ENCODE data around the gene JAGN1.

JAGN1 gene

GRCh38 chr3:9879830-9880549 lies 10.4 kb upstream of the JAGN1 start, which contains the start of gene CIDEC:
CIDEC (minus strand) TSS chr3:9880253; CDS start chr3:9878486, 1,767 bp downstream.
- H3K9me2 ChIP-seq (replicated peaks; ENCODE audit: insufficient read depth, low read length) = no peaks in the 10 kb centered on the region
- H3K27me3 ChIP-seq (ENCODE audit: low read length) = no peaks in the 10 kb centered on the region
- no peaks in the 10 kb centered on the region for H3K79me2 ChIP-seq (ENCODE audit: insufficient read depth, low read length)
- no peaks in the 10 kb centered on the region for H3K9me3 ChIP-seq (ENCODE audit: insufficient read depth, low read length)
- H4K20me1 ChIP-seq (ENCODE audit: low read depth, low read length) = no peaks in the 10 kb centered on the region
- H2AFZ ChIP-seq (ENCODE audit: low read depth, low read length, severe bottlenecking) = no peak within 1 kb of the TSS
- TF ChIP-seq EZH2phosphoT487 (conservative IDR thresholded peaks at IDR 0.05; ENCODE audit: low read length) = no peak
- TF ChIP-seq CTCF (IDR thresholded peaks at IDR 0.05; ENCODE audit: insufficient read depth, low read length, poor library complexity, severe bottlenecking) = no peak
- H3K27ac ChIP-seq (ENCODE audit: low read depth, low read length) = no peak within 1 kb of the TSS
- H3K36me3 ChIP-seq (ENCODE audit: low read length) = no peaks in the 10 kb centered on the region
- H3K9ac ChIP-seq (ENCODE audit: low read length) = no peak within 1 kb of the TSS
- no peak within 1 kb of the TSS for H3K4me3 ChIP-seq (ENCODE audit: insufficient read depth, low read length, poor library complexity, severe bottlenecking)
- H3K4me2 ChIP-seq (ENCODE audit: low read depth, low read length, poor library complexity, severe bottlenecking) = no peak within 1 kb of the TSS
- H3F3A ChIP-seq (ENCODE audit: insufficient read depth) = no peaks in the 10 kb centered on the region

DNA sequence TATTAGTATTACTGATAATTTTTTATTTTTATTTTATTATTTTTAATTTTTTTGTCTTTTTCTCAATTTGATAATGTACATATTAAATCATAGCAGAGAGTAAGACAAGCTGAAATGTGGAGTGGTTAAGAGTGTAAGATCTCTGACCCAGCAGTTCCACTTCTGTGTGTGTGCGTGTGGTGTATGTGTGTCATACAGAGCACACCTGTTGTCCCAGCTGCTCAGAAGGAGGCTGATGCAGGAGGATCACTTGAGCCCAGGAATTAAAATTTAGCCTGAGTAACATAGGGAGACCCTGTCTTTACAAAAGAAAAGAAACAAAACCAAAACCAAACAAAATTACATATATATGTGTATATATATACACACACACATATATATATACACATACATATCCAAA lies 9.0 kb upstream of the JAGN1 start:
- no peaks in the 10 kb centered on the region for H3K9me3 ChIP-seq (ENCODE audit: insufficient read depth, low read length)
- no peaks in the 10 kb centered on the region for H3K79me2 ChIP-seq (ENCODE audit: insufficient read depth, low read length)
- no peak overlapping the region for H3K9ac ChIP-seq (ENCODE audit: low read length)
- no peaks in the 10 kb centered on the region for H3F3A ChIP-seq (ENCODE audit: insufficient read depth)
- no peaks in the 10 kb centered on the region for H3K9me2 ChIP-seq (replicated peaks; ENCODE audit: insufficient read depth, low read length)
- H3K36me3 ChIP-seq (ENCODE audit: low read length) = no peaks in the 10 kb centered on the region
- no peaks in the 10 kb centered on the region for H4K20me1 ChIP-seq (ENCODE audit: low read depth, low read length)
- no peaks in the 10 kb centered on the region for H3K27me3 ChIP-seq (ENCODE audit: low read length)
- H2AFZ ChIP-seq (ENCODE audit: low read depth, low read length, severe bottlenecking) = no peak overlapping the region
- H3K27ac ChIP-seq (ENCODE audit: low read depth, low read length) = no peak overlapping the region
- H3K4me3 ChIP-seq (ENCODE audit: insufficient read depth, low read length, poor library complexity, severe bottlenecking) = no peak overlapping the region
- no peak overlapping the region for H3K4me2 ChIP-seq (ENCODE audit: low read depth, low read length, poor library complexity, severe bottlenecking)
- TF ChIP-seq CTCF (IDR thresholded peaks at IDR 0.05; ENCODE audit: insufficient read depth, low read length, poor library complexity, severe bottlenecking) (no peak), EZH2phosphoT487 (conservative IDR thresholded peaks at IDR 0.05; ENCODE audit: low read length) (no peak)

DNA sequence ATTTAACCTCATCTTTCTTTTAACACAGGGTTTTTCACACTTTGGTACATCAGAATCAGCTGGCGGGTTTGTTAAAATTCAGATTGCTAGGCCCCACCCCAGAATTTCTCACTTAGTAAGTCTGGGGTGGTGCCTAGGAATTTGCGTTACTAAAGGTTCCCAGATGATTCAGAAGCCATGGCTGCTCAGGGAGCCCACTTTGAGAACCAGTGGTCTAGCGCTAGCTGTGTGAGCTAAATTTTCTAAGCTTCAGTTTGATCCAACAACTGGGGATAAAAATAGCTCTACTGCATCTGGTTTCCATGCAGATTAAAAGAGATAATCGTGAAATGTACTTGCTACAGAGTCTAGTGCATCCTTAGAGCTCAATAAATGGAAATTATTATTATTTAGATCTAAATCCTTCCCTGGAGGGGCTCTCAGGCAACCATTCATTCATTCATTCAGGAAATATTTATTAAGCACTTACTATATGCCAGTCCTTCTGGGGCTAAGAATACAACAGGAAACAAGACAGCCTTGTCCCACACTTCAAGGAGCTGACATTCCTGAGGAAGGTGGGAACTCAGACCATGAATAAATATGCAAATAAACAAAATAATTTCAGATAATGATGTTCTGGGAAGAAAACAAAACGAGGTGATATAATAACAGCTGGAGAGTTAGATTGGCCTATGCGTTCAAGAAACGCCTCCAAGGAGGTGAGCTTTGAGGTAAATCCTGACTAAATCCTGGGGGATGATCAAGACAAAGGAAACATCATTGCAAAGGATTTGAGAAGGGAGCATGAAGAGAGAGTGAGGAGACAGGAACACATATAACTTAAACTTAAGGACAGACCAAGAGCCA lies 6.5 kb upstream of the JAGN1 start:
- Histone ChIP-seq H4K20me1 (ENCODE audit: low read depth, low read length) (no peaks in the 10 kb centered on the region), H3K9me3 (ENCODE audit: insufficient read depth, low read length) (no peaks in the 10 kb centered on the region), H3K79me2 (ENCODE audit: insufficient read depth, low read length) (no peaks in the 10 kb centered on the region), H3K27ac (ENCODE audit: low read depth, low read length) (no peak overlapping the region), H3K27me3 (ENCODE audit: low read length) (no peaks in the 10 kb centered on the region), H3K4me3 (ENCODE audit: insufficient read depth, low read length, poor library complexity, severe bottlenecking) (no peak overlapping the region), H3K9ac (ENCODE audit: low read length) (no peak overlapping the region), H2AFZ (ENCODE audit: low read depth, low read length, severe bottlenecking) (no peak overlapping the region), H3K36me3 (ENCODE audit: low read length) (no peaks in the 10 kb centered on the region), H3K4me2 (ENCODE audit: low read depth, low read length, poor library complexity, severe bottlenecking) (no peak overlapping the region), H3K9me2 (replicated peaks; ENCODE audit: insufficient read depth, low read length) (no peaks in the 10 kb centered on the region), H3F3A (ENCODE audit: insufficient read depth) (no peaks in the 10 kb centered on the region)
- no peak for TF ChIP-seq CTCF (IDR thresholded peaks at IDR 0.05; ENCODE audit: insufficient read depth, low read length, poor library complexity, severe bottlenecking)
- no peak for TF ChIP-seq EZH2phosphoT487 (conservative IDR thresholded peaks at IDR 0.05; ENCODE audit: low read length)
